Karpas-422 (cell line): ENCODE results near the gene OR52A5. TPM values are rescaled to one million over a fixed set of nuclear protein-coding genes. Genes with fewer than 3 reads are reported as not detected.
"Not testable (repeated sequence)": the region's sequence is repeated elsewhere in the genome, so short reads cannot be mapped to it uniquely, and the experiment has no call there.

ENCODE experiments used
- DNase-seq: peaks from one replicate; pipeline ENCODE4 v3.0.0-alpha.2; 2015
- H2AFZ ChIP-seq: fragments of 200-600 bp; sonication (generic); 2 replicates; pipeline ENCODE4 v1.6.1; 2014; ENCODE audit warnings: antibody characterized with exemption, low read length, mixed read lengths
- H3K27ac ChIP-seq: fragments of 200-600 bp; sonication (generic); 2 replicates; pipeline ENCODE4 v1.5.1; 2014; ENCODE audit warnings: mild to moderate bottlenecking, low read length, moderate library complexity
- H3K27me3 ChIP-seq: fragments of 200-600 bp; sonication (generic); 2 replicates; pipeline ENCODE4 v1.6.1; 2014; ENCODE audit warnings: low read length, mixed read lengths
- H3K36me3 ChIP-seq: fragments of 200-600 bp; sonication (generic); 2 replicates; pipeline ENCODE4 v1.6.1; 2014; ENCODE audit warnings: low read length, mixed read lengths; ENCODE audit not compliant: insufficient read depth
- H3K4me1 ChIP-seq: fragments of 200-600 bp; sonication (generic); 2 replicates; pipeline ENCODE4 v1.6.1; 2014; ENCODE audit warnings: mild to moderate bottlenecking, low read length, mixed read lengths
- H3K4me2 ChIP-seq: fragments of 200-600 bp; sonication (generic); 2 replicates; pipeline ENCODE4 v1.6.1; 2014; ENCODE audit warnings: low read length, low read depth, mild to moderate bottlenecking; ENCODE audit not compliant: poor library complexity, severe bottlenecking
- H3K4me3 ChIP-seq: fragments of 200-600 bp; sonication (generic); 2 replicates; pipeline ENCODE4 v1.5.1; 2014; ENCODE audit warnings: mild to moderate bottlenecking, antibody characterized with exemption, low read length, mixed read lengths
- H3K79me2 ChIP-seq: fragments of 200-600 bp; sonication (generic); 2 replicates; pipeline ENCODE4 v1.6.1; 2014; ENCODE audit warnings: mild to moderate bottlenecking, low read length, mixed read lengths
- H3K9ac ChIP-seq: fragments of 200-600 bp; sonication (generic); 2 replicates; pipeline ENCODE4 v1.6.0; 2014; ENCODE audit warnings: low read length
- H3K9me2 ChIP-seq: fragments of 200-600 bp; sonication (generic), shearing (Covaris generic); replicated peaks from 2 replicates; pipeline ENCODE4 v1.6.0; 2014; ENCODE audit warnings: mild to moderate bottlenecking, low read length, moderate library complexity; ENCODE audit not compliant: insufficient read depth
- H3K9me3 ChIP-seq: fragments of 300-700, 200-600 bp; sonication (generic); 2 replicates; pipeline ENCODE4 v1.6.1; 2014; ENCODE audit warnings: low read length, mixed read lengths
- H4K20me1 ChIP-seq: fragments of 200-600 bp; sonication (generic); 2 replicates; pipeline ENCODE4 v1.6.1; 2014; ENCODE audit warnings: mild to moderate bottlenecking, antibody characterized with exemption, low read length, low read depth; ENCODE audit not compliant: insufficient read depth
- total RNA-seq: library from RNA; depleted of rRNA; stranded (reverse); fragments of >200 nt; shearing (Covaris generic); gene quantifications from 2 replicates; pipeline ENCODE4 v1.2.3, GENCODE V29; 2014; ENCODE audit warnings: low replicate concordance; rRNA removed

The OR52A5 gene
- not detected in 2 replicates for total RNA-seq

- Histone ChIP-seq H3K27ac (no peak within 1 kb of the TSS), H4K20me1 (no peaks in the 10 kb centered on the region), H3K4me1 (no peaks in the 10 kb centered on the region), H3K4me2 (no peak within 1 kb of the TSS), H3K79me2 (no peaks in the 10 kb centered on the region), H2AFZ (no peak within 1 kb of the TSS), H3K36me3 (no peaks in the 10 kb centered on the region), H3K9ac (no peak within 1 kb of the TSS), H3K9me3 (no peaks in the 10 kb centered on the region), H3K27me3 (no peaks in the 10 kb centered on the region), H3K4me3 (no peak within 1 kb of the TSS), H3K9me2 (no peaks in the 10 kb centered on the region)
- DNase-seq = no peak
These were observed at the start of gene OR52A5 for GRCh38 chr11:5137996-5138395. OR52A5 (minus strand) TSS chr11:5138356; CDS start chr11:5132642, 5,714 bp downstream.

GRCh38 chr11:5178046-5178837 lies 40.1 kb upstream of the OR52A5 start:
- no peaks in the 10 kb centered on the region for H3K27me3 ChIP-seq
- no peak overlapping the region for H3K4me3 ChIP-seq
- no peaks in the 10 kb centered on the region for H3K79me2 ChIP-seq
- no peaks in the 10 kb centered on the region for H3K9me3 ChIP-seq
- no peaks in the 10 kb centered on the region for H3K4me1 ChIP-seq
- H3K9me2 ChIP-seq = no peaks in the 10 kb centered on the region
- H3K27ac ChIP-seq = no peak overlapping the region
- no peaks in the 10 kb centered on the region for H3K36me3 ChIP-seq
- H4K20me1 ChIP-seq = no peaks in the 10 kb centered on the region
- H3K4me2 ChIP-seq = no peak overlapping the region
- H2AFZ ChIP-seq = no peak overlapping the region
- H3K9ac ChIP-seq = no peak overlapping the region
- no peak for DNase-seq

GRCh38 chr11:5174934-5175333 lies 36.8 kb upstream of the OR52A5 start:
- no peaks in the 10 kb centered on the region for H3K9me3 ChIP-seq
- H3K9ac ChIP-seq = no peak overlapping the region
- no peaks in the 10 kb centered on the region for H4K20me1 ChIP-seq
- no peaks in the 10 kb centered on the region for H3K27me3 ChIP-seq
- no peaks in the 10 kb centered on the region for H3K9me2 ChIP-seq
- H3K4me3 ChIP-seq = no peak overlapping the region
- no peaks in the 10 kb centered on the region for H3K4me1 ChIP-seq
- H2AFZ ChIP-seq = no peak overlapping the region
- H3K4me2 ChIP-seq = no peak overlapping the region
- no peak overlapping the region for H3K27ac ChIP-seq
- no peaks in the 10 kb centered on the region for H3K79me2 ChIP-seq
- no peaks in the 10 kb centered on the region for H3K36me3 ChIP-seq
- DNase-seq = no peak

DNA sequence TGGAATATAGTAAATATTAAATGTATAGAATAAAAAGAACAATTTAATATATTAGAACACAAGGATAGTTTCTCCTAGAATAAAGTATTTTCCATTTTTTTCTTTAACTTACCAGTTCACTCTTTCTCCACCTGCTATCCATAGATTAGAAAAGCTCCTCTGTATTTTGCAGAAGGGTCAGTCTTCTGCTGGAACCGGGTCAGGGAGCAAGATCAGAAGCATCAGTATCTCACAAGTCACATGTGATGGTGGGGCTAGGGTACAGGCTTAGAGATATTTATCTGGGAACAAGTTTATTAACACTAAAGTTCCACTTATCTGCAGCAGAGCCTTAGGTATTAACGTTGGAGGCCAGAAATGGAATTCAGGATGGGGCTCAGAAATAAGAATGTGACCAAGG lies 33.7 kb upstream of the OR52A5 start:
- Histone ChIP-seq H3K4me2 (no peak overlapping the region), H3K9ac (no peak overlapping the region)

GRCh38 chr11:5165898-5166297 lies 27.7 kb upstream of the OR52A5 start:
- H3K9me2 ChIP-seq, H3K9ac ChIP-seq, H3K4me2 ChIP-seq, H3K4me1 ChIP-seq, H3K36me3 ChIP-seq, H2AFZ ChIP-seq, H3K9me3 ChIP-seq, H3K79me2 ChIP-seq, H3K27ac ChIP-seq, H3K27me3 ChIP-seq, H3K4me3 ChIP-seq, H4K20me1 ChIP-seq, DNase-seq: not testable (repeated sequence)

More for the DNA sequence above, 33.7 kb upstream of the OR52A5 start:
- no peaks in the 10 kb centered on the region for H4K20me1 ChIP-seq
- H3K4me3 ChIP-seq = no peak overlapping the region
- no peaks in the 10 kb centered on the region for H3K9me3 ChIP-seq
- no peaks in the 10 kb centered on the region for H3K9me2 ChIP-seq
- no peak for DNase-seq
- H3K79me2 ChIP-seq = no peaks in the 10 kb centered on the region
- no peaks in the 10 kb centered on the region for H3K36me3 ChIP-seq
- H3K27me3 ChIP-seq = no peaks in the 10 kb centered on the region
- H2AFZ ChIP-seq = no peak overlapping the region
- no peaks in the 10 kb centered on the region for H3K4me1 ChIP-seq
- no peak overlapping the region for H3K27ac ChIP-seq

DNA sequence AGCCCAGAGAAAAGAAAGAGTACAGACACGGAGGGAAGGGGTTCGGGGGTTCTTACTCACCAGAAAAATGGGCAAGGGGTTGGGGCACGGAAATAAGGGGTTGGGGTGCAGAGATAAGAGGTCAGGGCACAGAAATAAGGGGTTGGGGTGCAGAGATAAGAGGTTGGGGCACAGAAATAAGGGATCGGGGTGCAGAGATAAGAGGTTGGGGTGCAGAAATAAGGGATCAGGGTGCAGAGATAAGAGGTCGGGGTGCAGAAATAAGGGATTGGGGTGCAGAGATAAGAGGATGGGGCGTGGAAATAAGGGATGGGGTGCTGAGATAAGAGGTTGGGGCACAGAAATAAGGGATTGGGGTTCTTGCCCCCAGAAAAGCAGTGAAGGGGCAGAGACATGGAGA lies 26.7 kb upstream of the OR52A5 start:
- DNase-seq, H3K27me3 ChIP-seq, H3K9ac ChIP-seq, H2AFZ ChIP-seq, H3K4me1 ChIP-seq, H3K4me2 ChIP-seq, H3K36me3 ChIP-seq, H3K9me3 ChIP-seq, H3K4me3 ChIP-seq, H4K20me1 ChIP-seq, H3K27ac ChIP-seq, H3K79me2 ChIP-seq, H3K9me2 ChIP-seq: not testable (repeated sequence)

- H3K27ac ChIP-seq, H3K36me3 ChIP-seq, DNase-seq, H3K9me3 ChIP-seq, H3K9ac ChIP-seq, H3K9me2 ChIP-seq, H3K27me3 ChIP-seq, H2AFZ ChIP-seq, H4K20me1 ChIP-seq, H3K4me1 ChIP-seq, H3K4me2 ChIP-seq, H3K79me2 ChIP-seq, H3K4me3 ChIP-seq: not testable (repeated sequence)
These were observed 22.9 kb upstream of the OR52A5 start for GRCh38 chr11:5161045-5161444.

- H3K9me3 ChIP-seq, H3K4me1 ChIP-seq: not testable (repeated sequence)
These were observed 22.1 kb upstream of the OR52A5 start for GRCh38 chr11:5160217-5160616.

More at GRCh38 chr11:5160217-5160616, 22.1 kb upstream of the OR52A5 start:
- not testable (repeated sequence) for H3K9me2 ChIP-seq, H3K9ac ChIP-seq, H2AFZ ChIP-seq, H3K27ac ChIP-seq, H4K20me1 ChIP-seq, H3K27me3 ChIP-seq, H3K79me2 ChIP-seq, H3K4me2 ChIP-seq, DNase-seq, H3K36me3 ChIP-seq, H3K4me3 ChIP-seq
